Stimulated activated CD4-positive, alpha-beta T cell treated with anti-CD3 and anti-CD28 coated beads, Interleukin-1b, Interleukin-23, amount 100 ng/mL, for 1 hour (primary cell): ENCODE data around the gene KRT77.
A peak's percentile ranks its signal among the peaks of the same experiment; 100 is the strongest.

Experiments used
- DNase-seq, 2 donors: peaks; one replicate each; pipeline ENCODE4 v3.0.0-alpha.2; 2020; ENCODE audit warnings: low read depth in 2 of 2

The KRT77 gene

GRCh38 chr12:52692254-52692653 lies 11.1 kb downstream of the KRT77 start:
- DNase-seq: no peak

GRCh38 chr12:52691841-52692150 lies 11.5 kb downstream of the KRT77 start:
- DNase-seq: no peak

- peak; percentile 14 to 15 for DNase-seq
Measured at GRCh38 chr12:52691076-52691840, 12.1 kb downstream of the KRT77 start.

GRCh38 chr12:52690351-52691075 lies 12.8 kb downstream of the KRT77 start:
- DNase-seq: no peak

- DNase-seq: no peak
Measured at GRCh38 chr12:52689936-52690335, 13.4 kb downstream of the KRT77 start.

- DNase-seq: no peak
Measured at GRCh38 chr12:52689239-52689638, 14.1 kb downstream of the KRT77 start.

GRCh38 chr12:52688481-52688880 lies 14.8 kb downstream of the KRT77 start:
- DNase-seq: no peak

GRCh38 chr12:52687497-52688385 lies 15.6 kb downstream of the KRT77 start:
- DNase-seq: no peak

GRCh38 chr12:52686756-52687487 lies 16.4 kb downstream of the KRT77 start:
- no peak for DNase-seq

GRCh38 chr12:52686063-52686462 lies 17.3 kb downstream of the KRT77 start:
- DNase-seq: no peak

GRCh38 chr12:52685406-52685890 lies 17.9 kb downstream of the KRT77 start:
- DNase-seq: no peak

GRCh38 chr12:52684431-52684830 lies 18.9 kb downstream of the KRT77 start:
- DNase-seq: no peak

- DNase-seq: no peak
Measured at GRCh38 chr12:52683575-52684300, 19.6 kb downstream of the KRT77 start.

GRCh38 chr12:52682938-52683574 lies 20.3 kb downstream of the KRT77 start:
- no peak for DNase-seq

- DNase-seq: no peak
Measured at GRCh38 chr12:52682381-52682660, 21.0 kb downstream of the KRT77 start.

- peak in 1 of 2 donors; percentile 7 for DNase-seq
Measured at GRCh38 chr12:52681526-52682380, 21.6 kb downstream of the KRT77 start.

- DNase-seq: no peak
Measured at GRCh38 chr12:52680363-52680762, 23.0 kb downstream of the KRT77 start, which contains the start of gene KRT1. TSS of gene KRT1 (minus strand) at chr12:52680407. CDS start at chr12:52680348, 59 bp downstream.

- DNase-seq: no peak
Measured at GRCh38 chr12:52679875-52680274, 23.4 kb downstream of the KRT77 start.

- DNase-seq: no peak
Measured at GRCh38 chr12:52677671-52678070, 25.7 kb downstream of the KRT77 start.

GRCh38 chr12:52677126-52677525 lies 26.2 kb downstream of the KRT77 start:
- DNase-seq: no peak
